GM12874 (cell line): ENCODE data around the gene CELF1.

Experiments
- TF ChIP-seq, protein P1 (sequence below): IDR thresholded peaks from 2 replicates; pipeline ENCODE4 v1.5.1; 2011; ENCODE audit warnings: low read depth, mild to moderate bottlenecking, control low read depth, low read length, moderate library complexity; ENCODE audit not compliant: insufficient read depth

The CELF1 gene

DNA sequence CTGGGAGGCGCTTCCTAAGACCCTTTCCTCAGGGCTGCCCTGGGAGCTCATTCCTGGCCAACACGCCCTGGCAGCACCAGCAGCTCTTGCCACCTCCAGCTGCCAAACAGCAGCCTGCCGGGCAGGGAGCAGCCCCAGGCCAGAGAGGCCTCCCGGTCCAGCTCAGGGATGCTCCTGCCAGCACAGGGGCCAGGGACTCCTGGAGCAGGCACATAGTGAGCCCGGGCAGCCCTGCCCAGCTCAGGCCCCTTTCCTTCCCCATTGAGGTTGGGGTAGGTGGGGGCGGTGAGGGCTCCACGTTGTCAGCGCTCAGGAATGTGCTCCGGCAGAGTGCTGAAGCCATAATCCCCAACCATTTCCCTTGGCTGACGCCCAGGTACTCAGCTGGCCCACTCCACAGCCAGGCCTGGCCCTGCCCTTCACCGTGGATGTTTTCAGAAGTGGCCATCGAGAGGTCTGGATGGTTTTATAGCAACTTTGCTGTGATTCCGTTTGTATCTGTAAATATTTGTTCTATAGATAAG is 136.9 kb downstream of the CELF1 start:
- TF ChIP-seq, protein P1, sequence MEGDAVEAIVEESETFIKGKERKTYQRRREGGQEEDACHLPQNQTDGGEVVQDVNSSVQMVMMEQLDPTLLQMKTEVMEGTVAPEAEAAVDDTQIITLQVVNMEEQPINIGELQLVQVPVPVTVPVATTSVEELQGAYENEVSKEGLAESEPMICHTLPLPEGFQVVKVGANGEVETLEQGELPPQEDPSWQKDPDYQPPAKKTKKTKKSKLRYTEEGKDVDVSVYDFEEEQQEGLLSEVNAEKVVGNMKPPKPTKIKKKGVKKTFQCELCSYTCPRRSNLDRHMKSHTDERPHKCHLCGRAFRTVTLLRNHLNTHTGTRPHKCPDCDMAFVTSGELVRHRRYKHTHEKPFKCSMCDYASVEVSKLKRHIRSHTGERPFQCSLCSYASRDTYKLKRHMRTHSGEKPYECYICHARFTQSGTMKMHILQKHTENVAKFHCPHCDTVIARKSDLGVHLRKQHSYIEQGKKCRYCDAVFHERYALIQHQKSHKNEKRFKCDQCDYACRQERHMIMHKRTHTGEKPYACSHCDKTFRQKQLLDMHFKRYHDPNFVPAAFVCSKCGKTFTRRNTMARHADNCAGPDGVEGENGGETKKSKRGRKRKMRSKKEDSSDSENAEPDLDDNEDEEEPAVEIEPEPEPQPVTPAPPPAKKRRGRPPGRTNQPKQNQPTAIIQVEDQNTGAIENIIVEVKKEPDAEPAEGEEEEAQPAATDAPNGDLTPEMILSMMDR, result no peak
